ENCODE measurements around the gene SNX11.

SNX11 gene

GRCh38 chr17:48162946-48163506, 55.5 kb downstream of the SNX11 start:
- DNase-seq, result no peak

- DNase-seq, result no peak
Observed at GRCh38 chr17:48163809-48164208, 56.2 kb downstream of the SNX11 start.

- no peak for DNase-seq
Observed at GRCh38 chr17:48169926-48170325, 62.4 kb downstream of the SNX11 start.

All from AML-193 (cell line).